NCI-H2081 (cell line): ENCODE data around the gene BCL2.

Experiments
- DNase-seq, 2 experiments: peaks; one replicate each; lab custom pipeline; 2025; lab: John Stamatoyannopoulos, UW

The BCL2 gene

DNA sequence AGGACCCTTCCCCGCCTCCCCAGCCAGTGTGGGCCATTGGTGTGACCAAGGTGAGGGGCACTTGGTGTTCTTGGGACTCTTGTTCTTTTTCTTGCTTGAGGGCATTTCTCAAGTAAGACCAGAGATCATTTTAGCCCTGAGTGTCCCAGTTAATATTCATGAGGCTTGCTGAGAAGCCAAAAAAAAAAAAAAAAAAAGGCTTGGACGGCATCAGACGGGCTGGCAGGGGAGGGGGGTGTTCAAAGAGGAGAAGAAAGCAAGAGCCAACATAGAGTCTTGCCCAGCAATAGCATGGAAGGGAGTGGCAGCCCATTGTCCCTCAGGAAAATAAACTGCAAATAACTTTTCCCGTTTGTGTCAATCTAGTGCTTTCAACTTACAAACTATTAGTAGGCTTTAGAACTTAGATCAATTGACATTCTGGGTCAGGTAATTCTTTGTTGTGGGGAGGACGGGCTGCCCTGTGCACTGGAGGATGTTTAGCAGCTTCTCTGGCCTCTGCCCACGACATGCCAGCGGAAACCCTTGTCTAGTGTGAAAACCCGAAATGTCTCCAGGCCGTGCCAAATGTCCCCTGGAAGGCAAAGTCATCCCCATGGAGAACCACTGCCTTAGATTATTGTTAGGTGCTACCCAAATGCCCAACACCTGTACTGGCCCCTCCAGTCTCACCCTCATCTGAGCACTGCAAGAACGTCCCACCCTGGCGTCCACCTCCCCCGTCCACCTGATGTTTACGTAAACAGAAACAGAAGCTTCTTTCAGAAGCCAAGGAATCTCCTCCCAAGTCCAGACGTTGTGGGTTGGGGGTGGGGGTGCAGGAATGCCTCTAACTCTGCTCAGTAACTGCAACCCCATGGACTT is 163.4 kb downstream of the BCL2 start:
- no peak for DNase-seq

DNA sequence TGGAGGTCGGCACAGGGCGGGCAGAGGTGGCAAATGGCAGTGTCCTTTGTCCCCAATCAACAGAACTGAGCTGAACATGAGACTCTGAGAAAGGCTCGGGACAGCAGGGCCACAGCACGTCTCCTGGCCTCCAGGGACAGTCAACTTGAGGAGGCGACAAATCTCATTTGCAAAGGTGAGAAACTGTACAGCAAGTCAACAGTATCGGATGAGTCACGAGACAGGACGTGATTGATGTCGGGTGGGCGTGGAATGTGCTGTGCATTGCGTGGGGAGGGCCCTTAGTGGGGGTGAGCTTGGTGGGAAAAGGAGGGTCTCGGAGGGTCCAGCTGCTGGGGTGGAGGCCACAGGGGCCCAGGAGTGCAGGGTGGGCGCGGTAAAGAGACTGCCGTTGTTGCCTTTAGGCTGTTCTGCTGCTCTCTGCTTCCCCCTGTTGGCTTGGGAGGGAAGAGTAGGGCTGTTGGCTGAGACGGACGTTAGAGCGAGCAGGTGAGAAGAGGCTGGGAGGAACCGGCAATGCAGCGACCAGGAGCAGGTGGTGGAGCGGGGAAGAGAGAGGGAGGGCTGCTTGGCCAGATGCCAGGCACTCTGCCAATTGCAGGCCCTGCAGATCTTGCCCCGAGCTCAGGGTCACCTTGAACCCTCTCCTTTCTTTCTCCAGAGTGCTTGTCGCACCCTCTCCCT is 164.3 kb downstream of the BCL2 start:
- DNase-seq: peak; percentile 90 to 95

DNA sequence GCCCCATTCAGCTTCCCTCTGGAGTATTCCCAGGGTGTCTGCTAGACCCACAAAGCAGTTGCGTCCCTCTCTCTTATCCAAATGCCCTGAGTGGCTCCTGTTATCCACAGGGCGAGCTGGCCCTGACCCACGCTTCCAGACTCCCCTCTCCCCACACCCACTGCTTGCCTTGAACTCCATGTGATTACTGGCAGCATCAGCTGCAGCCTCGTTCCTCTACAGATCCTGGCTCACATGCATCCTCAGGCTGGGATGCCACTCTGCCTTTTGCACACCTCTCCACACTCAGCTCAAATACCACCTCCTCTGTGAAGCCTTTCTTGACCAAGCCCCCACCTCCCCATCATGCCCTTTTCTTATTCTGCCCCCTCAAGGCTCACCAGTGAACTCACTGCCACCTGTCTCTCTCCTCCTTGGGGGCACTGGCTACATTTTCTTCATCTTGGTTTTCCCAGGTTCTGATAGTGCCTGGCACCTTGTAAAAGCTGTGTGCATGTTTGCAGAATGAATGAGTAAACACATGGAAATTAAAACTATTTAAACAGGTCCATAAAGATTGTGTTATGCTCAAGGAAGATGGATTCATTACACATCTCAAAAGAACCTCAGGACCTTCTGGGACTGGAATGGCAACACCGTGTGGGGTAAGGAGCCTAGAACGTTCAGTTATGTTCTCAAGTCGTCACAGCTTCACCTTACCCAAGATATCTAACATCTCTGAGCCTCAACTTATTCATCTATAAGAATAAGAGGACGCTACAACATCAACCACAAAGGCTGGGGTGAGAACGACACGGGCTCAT is 165.0 kb downstream of the BCL2 start:
- no peak for DNase-seq

DNA sequence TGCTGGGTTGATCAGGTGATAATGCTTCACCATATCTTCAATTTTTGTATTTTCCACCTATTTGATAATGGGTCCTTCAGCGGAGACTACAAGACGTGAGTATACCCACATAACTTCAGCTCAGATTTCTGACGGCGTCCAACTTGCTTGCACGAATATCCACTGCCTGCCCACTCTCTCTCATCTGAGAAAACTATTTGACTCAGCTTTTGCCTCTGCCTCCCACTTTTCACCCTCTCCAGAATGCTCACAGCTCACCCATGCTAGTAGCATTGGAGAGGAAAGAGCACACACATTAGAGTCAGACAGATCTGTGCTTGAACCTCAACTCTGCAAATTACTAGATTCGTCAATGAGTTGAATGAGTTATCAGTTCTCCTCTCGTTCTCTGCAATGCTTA is 166.8 kb downstream of the BCL2 start:
- DNase-seq: no peak

DNA sequence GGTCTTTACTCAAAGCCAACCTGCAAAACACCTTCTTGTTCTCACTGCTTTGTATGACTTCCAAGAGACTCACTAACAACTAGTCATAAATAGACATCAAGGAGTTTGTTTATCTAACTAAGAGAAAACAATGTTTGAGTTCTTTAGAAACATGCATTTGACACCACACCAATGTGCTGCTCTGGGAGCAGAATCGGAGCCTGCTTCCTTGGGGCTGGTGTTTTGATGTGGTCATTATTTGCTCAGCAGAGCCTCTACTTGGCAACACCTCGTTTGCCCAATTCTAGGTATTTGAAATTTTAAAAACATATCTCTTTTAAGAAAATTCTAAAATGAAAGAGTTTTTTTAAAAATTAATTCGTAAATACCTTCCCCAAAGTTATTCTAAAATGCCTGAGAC is 167.5 kb downstream of the BCL2 start:
- no peak for DNase-seq

DNA sequence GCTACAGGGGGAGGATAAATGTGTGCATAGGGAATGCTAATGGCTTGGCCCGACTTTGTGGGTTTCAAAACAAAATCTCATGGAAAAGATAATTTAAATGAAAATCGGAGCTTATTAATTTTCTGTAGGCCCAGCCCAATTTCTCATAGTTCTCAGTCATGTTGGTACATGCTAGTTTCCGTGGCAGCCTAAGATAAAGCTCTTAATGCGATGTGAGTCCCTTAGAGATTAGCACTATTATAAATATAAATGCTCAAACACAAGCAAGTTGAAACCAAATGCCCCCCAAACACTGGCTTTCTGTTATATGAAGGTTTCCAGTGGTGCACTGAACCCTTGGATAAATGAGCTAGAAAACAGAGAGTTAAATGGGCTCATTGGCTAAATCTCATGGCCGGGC is 168.0 kb downstream of the BCL2 start:
- DNase-seq: no peak

DNA sequence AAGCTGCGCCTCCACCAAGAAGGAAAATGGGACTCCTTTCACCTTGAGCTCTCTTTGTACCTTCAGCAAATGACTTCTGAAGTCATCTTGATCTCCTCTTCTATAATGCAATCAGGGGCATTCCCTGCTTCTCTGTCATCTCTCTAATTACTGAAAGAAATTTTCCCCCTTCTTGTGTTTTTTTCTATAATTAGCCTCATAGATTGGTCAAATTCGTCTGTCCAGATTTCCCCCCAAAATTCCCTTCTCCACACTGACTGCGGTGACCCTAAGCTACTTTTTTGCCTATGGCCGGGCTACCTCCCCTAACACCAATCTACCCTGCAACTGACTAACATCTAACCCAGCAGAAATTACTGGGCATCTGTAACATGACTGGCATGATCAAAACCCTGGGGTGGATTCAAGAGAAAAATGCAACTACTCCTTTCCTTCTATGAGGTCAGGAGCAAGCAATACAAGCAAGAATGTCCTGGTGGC is 168.6 kb downstream of the BCL2 start:
- DNase-seq: no peak

DNA sequence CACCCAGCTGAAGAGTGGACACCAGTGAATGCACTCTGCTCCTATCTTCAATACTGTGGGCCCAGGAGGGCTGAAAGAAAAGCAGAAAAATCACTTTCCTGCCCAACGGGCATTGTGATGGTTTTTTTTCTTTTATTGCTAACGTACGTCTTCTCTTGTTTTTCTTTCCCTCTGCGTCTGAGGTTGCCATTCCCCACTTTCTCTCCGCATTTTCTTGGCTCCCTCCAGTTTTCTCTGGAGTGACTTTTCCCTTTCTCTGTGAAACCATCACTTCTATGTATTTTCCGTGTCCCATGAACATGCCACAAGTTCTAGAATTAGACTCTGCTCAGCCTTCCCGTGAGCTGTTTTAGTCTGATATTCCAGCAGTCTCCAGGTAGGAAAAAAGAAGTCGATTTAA is 169.2 kb downstream of the BCL2 start:
- no peak for DNase-seq

DNA sequence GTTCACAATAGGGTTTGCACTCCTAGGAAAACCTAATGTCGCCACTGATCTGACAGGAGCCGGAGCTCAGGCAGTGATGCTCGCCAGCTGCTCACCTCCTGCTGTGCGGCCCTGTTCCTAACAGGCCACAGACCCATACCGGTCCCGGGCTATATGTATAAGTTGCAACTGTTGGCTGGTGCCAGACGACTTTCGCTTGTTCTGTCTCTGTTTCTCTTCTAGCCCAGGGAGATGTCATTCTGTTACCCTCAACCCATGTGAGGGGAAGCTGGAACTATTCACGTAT is 170.3 kb downstream of the BCL2 start:
- DNase-seq: no peak

DNA sequence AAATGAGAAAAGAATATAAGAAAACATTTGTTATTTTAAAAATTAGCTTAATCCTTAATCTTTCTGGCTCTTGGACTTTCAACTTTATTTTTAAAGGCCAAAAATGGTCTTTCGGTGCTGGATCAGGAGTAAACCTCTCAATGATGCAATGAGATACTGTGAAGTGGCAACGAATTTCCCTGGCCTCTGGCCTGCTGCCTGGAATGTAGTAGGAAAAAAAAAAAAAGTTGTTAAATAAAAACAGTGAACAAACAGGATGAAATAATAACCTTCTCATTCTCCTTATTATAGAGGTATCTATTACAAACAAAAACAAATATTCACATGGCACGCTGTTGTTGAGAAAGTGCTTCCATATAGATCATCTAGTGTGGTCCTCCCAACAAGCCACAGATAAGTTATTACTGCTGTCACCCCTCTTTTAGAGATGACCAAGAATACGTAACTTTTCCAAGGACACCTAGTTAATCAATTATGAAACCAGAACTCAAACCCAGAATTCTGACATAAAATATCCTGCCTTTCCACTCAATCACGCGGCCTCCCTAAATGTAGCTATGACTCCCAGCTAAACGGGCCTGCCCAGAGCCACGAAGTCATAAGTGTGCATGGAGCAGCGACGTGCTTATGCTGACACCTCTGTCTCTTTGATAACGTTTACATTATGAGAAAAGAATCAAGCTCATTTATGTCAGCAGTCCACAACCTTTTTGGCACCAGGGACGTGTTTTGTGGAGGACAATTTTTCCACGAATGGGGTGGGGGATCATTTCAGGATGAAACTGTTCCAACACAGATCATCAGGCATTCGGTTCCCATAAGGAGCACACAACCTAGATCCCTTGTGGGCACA is 170.9 kb downstream of the BCL2 start:
- DNase-seq: no peak

DNA sequence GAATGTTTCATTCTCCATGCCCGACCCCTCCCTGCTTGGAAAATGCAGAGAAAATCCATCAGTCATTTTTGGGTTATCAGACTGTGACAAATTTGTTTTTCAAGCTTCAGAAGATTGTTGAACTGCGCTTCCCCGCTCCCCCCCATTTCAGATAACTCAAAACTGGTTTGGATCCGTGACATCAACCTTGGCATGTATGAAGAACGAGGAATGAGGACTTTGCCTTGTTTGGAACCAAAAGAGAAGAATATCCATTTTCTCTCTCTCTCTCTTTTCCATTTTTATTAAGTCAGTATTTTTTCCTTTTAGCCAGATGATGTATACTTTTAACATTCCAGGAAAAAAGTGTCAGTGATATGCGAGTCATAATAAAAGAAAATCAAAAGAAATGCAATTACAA is 171.6 kb downstream of the BCL2 start:
- no peak for DNase-seq

DNA sequence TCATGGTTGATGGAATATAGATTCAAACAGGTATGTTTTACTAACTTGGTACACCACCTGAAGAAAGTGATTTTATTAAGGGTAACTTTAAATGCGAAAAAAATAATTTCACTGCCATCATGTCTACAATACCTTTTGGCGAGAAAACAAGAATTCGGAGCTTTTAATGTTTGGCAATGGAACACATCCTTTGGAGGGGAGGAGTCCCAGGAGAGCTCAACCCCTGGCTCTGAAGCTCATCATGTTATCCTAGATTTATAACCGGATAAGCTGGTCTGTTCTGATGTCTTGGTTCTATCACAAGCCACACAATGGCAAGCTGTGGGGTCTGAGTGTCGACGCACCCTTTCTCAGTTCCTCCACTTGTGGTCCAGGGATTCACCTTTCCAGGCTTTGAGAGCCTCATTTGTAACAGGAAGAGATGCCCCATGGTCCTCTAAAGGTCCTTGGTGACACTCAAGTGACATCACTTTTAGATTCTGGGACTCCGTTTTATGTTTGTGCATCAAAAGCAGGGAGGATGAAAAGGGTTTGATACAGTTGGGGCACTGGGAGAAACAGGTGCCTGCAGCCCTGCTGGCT is 172.7 kb downstream of the BCL2 start:
- no peak for DNase-seq

DNA sequence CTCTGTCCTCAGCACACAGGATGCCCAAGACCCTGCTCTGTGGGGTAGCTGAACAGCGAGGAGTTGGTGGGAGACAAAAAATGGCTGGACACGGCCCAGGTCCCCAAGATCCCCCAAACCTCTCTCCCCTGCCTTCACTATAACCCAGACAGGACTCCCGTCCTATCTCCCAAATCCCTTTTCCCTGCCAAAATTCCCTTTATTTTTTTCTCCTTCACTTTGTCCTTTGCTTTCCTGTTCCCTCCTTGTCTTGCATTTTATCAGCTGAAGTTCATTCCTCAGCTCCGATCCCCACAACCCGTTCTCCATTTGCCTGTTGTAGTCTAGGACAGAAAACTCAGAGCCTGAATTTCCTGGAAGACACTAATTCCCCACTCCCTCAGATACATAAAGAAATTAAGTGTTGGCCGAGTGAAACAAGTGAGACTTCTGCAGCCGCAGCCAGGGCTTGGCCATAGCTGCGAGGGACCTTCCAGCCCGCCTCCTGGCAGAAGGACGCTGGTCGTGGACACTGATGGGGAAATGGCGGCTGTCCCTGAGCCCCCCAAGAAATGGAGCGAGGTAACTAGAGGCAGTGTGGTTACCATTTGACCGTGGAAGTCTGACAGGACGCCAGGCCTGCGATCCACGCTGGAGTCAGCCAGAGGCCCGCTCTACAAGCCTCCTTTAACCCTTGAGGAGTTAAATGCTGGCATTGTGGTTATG is 173.6 kb downstream of the BCL2 start:
- no peak for DNase-seq

DNA sequence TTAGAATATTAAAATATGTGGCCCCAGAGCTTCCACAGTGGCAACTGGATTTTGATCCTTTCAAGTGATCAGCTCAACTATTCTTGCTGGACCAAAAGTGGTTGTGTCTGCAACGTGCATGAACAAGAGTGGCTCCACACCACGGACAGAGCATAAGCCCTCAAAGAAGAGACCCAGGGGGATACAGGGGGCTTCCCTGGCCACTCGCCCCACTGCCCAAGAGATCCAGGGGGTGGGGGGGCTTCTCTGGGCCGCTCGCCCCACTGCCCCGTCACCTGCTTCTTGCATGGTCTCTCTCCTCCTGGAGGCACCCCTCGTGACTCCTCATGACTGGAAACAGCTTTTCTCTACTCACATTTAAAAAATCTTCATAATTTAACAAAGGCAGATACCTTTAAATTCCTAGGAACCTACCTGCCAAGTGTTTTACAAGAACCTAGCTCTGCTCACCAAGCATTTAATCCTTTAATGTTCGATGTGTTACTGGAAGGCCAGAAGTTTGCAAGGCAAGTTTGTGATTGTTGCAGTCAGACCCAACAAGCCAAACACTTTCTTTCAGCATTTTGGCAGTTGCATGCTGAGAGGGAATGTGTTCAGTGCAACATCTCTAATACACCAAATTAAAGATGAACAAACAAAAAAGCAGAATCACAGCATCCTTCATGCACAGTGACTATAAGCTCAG is 174.3 kb downstream of the BCL2 start:
- DNase-seq: no peak

DNA sequence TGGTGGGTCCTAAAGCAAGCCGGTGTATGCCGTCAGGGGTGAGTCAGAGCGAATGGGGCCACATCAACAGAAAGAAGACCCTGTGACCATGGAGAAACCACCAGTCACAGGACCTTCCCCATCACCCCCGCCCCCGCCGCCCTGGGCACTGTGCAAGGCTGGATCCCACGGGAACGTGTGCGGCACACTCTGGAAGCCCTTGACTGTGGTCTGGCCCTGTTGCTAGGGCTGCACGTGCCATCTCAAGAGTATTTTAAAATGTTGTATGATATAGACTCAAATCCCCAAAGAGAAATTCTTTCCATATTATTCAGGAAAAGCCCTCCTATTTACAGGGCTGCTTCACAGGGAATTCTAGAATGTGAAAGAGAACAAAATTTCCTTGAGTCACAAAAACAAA is 174.8 kb downstream of the BCL2 start:
- no peak for DNase-seq

DNA sequence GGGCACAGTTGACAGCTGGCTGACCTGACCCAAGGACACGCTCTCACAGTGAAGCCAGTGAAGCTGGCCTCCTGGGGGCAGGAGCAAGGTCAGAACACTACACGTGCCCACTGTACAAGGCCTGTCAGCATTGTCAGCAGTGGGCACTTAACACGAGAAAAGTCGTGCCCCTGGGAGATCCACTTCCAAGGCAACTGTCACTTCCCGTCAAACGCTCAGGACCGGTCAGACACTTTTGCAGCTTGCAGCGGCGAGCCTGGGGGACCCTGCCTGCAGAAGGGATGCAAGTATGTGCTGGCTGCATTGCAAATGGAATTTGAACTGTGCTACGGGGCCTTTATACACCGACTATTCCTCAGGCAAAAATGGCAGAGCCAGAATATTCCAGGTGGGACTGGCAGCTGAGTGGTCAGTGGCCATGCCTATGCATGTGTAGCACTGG is 176.2 kb downstream of the BCL2 start:
- DNase-seq: no peak

DNA sequence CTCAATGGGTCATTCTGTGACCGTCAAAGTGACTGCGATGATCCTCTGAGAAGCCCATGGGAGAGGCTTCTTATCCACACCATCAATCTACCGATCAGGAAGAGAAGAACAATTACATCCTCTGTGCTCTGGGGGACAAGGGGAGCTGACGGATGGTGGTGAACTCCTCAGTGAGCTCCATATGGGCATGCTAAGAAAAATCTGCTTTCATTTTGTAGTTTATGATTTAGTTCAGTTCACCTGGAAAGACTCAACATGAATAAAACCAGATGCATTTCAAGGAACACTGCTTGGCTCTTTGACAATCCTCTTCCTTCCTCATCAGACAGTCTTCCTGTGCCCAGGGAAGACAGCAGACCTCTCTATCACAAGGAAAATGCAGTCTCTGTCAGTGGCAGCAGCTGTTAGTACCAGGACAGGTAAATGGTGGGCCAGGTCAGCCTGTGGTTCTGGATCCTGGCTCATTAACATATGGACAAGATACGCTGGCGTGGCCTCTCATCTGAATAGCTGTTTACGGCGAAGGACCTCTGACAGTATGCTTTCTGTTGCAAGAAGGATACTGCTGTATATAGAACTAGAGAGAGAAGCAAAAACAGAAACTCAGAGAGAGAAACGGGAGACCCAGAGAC is 176.9 kb downstream of the BCL2 start:
- no peak for DNase-seq

DNA sequence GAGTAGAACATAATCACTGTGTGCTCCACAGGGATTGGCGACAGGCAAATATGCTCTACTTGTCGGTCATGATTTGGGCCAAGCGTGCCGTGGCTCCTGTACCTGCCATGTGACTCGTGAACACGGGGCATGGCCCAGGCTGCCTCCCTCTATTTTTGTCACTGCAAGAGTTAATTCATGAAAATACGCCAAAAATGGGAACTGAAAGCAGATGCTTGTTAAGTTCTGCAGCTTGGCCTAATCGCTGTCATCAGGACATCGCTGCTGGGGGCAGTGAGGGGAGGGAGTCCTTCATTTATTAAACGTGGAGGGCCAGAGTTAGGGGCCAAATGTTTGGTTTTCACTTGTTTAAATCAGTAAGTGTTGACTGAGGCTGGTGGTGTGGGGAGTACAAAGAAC is 177.8 kb downstream of the BCL2 start:
- DNase-seq: no peak

DNA sequence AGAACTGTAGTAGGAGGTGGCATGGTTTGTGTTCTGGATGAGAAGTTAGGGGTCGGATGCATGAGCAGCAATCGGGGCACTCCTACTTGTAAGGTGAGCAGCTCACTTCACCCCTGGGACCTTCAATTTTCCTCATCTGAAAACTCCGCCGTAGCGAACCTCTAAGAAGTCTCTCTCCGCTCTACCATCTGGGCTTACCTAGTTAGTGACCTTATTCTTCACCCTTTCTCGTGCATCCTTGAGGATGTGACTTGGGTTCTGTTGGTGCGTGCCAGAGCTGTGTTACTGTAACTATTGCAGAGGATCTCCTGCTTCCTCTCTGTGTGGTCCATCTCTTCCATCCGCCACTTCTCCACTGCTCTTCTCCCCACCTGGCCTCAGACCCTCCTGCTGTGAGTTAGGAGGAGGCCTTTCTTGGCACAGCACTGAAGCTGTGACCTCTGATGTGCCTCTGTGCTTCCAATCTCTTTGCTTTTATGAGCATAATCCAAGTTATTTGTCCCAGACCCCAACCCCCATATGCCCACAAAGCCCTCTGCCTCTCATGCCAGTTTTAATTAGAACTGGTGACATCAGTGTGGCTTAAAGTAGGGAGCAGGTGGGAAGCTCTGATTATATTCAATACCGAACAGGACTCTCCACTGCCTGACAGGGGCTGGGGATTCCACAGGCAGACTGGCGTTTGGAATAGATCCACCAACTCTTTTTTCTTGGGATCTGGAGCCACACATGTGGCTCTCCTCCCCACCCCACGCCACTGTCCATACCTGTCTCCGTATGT is 178.4 kb downstream of the BCL2 start:
- no peak for DNase-seq
